ENCODE data around the gene RTN4IP1. TPM values are rescaled to one million over a fixed set of nuclear protein-coding genes. Genes with fewer than 3 reads are reported as not detected.

RTN4IP1 gene
- total RNA-seq, 4 donors from 2014 or later, result 3.3 to 7.1 (median 6.8) TPM

DNA sequence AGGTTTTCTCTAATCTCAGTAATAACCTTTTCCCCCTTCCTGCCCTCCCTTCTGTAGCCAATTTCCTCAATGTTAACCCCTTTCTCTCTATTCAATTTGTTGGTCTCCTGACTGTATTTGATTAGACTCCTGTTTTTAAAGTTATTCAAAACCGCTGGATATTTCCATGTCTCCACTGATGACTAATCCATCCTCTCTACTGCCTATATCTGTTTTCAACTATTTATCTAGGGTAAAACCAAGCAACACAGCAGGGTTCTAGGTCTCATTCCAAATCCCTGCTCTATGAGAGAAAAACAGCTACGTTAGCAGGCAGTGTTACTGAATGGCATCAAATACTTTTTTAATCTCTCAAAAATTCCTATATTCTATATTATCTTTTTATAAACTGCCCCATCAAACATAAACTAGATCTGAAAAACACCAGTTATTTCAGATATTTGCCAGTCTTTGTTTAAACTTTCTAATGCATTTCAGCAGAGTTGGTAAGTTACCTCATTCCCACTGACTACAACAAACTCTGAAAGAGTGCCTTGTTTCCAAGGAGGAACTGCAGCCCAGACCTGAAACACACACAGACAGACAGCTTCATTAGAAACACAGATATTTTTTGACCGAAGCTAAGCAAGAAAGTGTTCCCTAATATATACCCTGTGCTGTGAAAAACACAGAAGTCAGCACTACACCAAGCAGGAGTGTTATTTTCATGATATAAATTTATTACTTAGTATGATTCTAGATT, 8.2 kb downstream of the RTN4IP1 start:
- no peak for DNase-seq (ENCODE audit: low spot score in 2 of 2)
- H3K27ac ChIP-seq, result no peak overlapping the region
- WGBS, 2 donors, result 55 to 62% methylated on average over 3 of the region's 3 CpGs

DNA sequence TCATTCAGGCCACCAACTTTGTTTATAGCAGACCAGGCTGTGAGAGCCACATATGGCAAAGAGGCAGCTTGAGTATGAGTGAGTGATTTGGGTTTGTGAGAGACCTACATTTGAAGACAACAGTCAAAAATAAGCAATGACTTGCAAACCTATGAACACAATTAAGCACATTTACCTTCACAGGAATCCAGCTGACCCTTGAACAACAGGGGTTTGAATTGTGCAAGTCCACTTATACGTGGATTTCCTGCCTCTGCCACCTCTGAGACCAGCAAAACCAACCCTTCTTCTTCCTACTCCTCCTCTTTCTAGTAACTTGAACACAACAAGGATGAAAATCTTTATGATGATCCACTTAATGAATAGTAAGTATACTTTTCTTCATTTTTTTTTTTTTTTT, 10.1 kb downstream of the RTN4IP1 start:
- H3K27ac ChIP-seq, result no peak overlapping the region
- no peaks in the 10 kb centered on the region for H3K4me1 ChIP-seq
- peaks cover 0 to 37% (median 0%) of the 10 kb centered on the region in 3 donors for H3K36me3 ChIP-seq
- no peak for DNase-seq (ENCODE audit: low spot score in 2 of 2)
- H3K27me3 ChIP-seq, result no peaks in the 10 kb centered on the region
- H3K9me3 ChIP-seq, result no peaks in the 10 kb centered on the region
- TF ChIP-seq EP300 (IDR thresholded peaks at IDR 0.05) (no peak), POLR2A (IDR thresholded peaks at IDR 0.05) (no peak)
- TF ChIP-seq, protein P1, sequence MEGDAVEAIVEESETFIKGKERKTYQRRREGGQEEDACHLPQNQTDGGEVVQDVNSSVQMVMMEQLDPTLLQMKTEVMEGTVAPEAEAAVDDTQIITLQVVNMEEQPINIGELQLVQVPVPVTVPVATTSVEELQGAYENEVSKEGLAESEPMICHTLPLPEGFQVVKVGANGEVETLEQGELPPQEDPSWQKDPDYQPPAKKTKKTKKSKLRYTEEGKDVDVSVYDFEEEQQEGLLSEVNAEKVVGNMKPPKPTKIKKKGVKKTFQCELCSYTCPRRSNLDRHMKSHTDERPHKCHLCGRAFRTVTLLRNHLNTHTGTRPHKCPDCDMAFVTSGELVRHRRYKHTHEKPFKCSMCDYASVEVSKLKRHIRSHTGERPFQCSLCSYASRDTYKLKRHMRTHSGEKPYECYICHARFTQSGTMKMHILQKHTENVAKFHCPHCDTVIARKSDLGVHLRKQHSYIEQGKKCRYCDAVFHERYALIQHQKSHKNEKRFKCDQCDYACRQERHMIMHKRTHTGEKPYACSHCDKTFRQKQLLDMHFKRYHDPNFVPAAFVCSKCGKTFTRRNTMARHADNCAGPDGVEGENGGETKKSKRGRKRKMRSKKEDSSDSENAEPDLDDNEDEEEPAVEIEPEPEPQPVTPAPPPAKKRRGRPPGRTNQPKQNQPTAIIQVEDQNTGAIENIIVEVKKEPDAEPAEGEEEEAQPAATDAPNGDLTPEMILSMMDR (IDR thresholded peaks at IDR 0.05), result no peak
- no peak overlapping the region for H3K4me3 ChIP-seq
- 70 to 87% methylated on average over 1 of the region's 1 CpG for WGBS, 2 donors

More for the DNA sequence above, 8.2 kb downstream of the RTN4IP1 start:
- Histone ChIP-seq H3K4me3 (no peak overlapping the region), H3K4me1 (no peaks in the 10 kb centered on the region), H3K36me3 (peaks cover 0 to 28% (median 0%) of the 10 kb centered on the region in 3 donors), H3K27me3 (no peaks in the 10 kb centered on the region), H3K9me3 (no peaks in the 10 kb centered on the region)
- TF ChIP-seq POLR2A (IDR thresholded peaks at IDR 0.05) (no peak), EP300 (IDR thresholded peaks at IDR 0.05) (no peak)
- TF ChIP-seq, protein P1 (IDR thresholded peaks at IDR 0.05), result no peak

DNA sequence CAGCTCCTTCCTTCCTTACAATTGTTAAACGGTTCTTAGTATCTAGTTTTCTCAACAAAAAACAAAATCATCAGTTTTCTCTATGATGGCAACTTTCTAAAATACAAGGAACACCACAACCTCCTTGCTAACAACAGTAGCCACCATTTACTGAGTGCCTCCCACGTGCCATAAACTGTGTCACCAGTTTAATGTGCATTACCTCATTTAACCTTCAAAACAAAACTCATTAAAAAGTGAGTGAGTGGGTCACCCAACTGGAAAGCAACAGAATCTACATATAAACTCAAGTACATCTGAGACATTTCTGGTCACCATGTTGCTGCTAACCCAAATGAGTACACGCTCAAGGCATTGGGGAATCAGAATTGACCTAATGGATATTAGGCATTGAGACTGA, 11.0 kb downstream of the RTN4IP1 start:
- H3K4me1 ChIP-seq, result no peaks in the 10 kb centered on the region
- WGBS, 2 donors, result 77 to 79% methylated on average over 3 of the region's 3 CpGs
- no peak for DNase-seq (ENCODE audit: low spot score in 2 of 2)
- no peak overlapping the region for H3K27ac ChIP-seq
- TF ChIP-seq EP300 (IDR thresholded peaks at IDR 0.05), result no peak
- TF ChIP-seq POLR2A (IDR thresholded peaks at IDR 0.05), result no peak
- TF ChIP-seq, protein P1 (IDR thresholded peaks at IDR 0.05), result no peak
- H3K27me3 ChIP-seq, result no peaks in the 10 kb centered on the region
- peaks cover 0 to 46% (median 0%) of the 10 kb centered on the region in 3 donors for H3K36me3 ChIP-seq
- no peaks in the 10 kb centered on the region for H3K9me3 ChIP-seq
- H3K4me3 ChIP-seq, result no peak overlapping the region

DNA sequence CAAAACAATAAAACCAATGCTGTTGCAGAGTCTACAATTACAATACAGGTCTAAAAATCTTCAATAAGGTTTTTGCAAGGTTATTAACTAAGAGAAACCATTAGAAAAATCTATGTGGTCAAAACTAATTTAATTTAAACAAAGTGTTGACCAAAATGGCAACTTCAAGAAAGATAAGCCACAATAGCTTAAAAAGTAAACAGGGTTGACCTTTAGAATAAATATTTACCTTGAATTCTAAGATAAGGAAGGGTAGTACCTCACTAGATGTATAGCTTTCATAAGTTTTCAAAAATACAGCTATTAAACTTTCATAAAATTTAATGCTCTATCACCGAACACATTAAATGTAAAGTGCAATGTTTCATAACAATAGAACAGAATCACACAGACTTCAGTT, 11.4 kb downstream of the RTN4IP1 start:
- Histone ChIP-seq H3K36me3 (peaks cover 0 to 50% (median 0%) of the 10 kb centered on the region in 3 donors), H3K4me1 (no peaks in the 10 kb centered on the region), H3K9me3 (no peaks in the 10 kb centered on the region), H3K4me3 (no peak overlapping the region), H3K27me3 (no peaks in the 10 kb centered on the region), H3K27ac (no peak overlapping the region)
- no peak for DNase-seq (ENCODE audit: low spot score in 2 of 2)
- TF ChIP-seq EP300 (IDR thresholded peaks at IDR 0.05) (no peak), POLR2A (IDR thresholded peaks at IDR 0.05) (no peak)
- TF ChIP-seq, protein P1 (IDR thresholded peaks at IDR 0.05), result no peak
- WGBS, 2 donors, result 94% methylated on average over 1 of the region's 1 CpG

DNA sequence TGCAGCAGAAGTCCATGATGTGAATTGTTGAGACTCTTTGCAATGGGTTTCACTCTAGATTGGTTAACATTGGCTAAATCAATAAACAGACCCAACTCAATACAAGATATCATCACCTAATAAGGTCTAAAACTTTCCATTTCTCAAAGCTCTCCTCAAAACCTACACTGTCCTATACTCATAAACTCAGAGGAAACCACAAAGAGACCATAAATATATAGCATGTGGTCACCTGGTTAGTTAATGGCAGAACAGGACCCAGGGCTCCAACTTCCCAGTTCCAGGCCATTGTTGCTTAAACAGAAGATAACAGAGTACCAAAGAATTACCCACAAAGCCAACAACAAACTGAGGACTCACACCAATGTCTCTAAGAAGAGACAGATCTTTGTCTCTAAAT, 12.0 kb downstream of the RTN4IP1 start:
- Histone ChIP-seq H3K4me1 (no peaks in the 10 kb centered on the region), H3K27me3 (no peaks in the 10 kb centered on the region), H3K4me3 (no peak overlapping the region), H3K27ac (no peak overlapping the region), H3K9me3 (no peaks in the 10 kb centered on the region), H3K36me3 (peaks cover 0 to 47% (median 0%) of the 10 kb centered on the region in 3 donors)
- TF ChIP-seq EP300 (IDR thresholded peaks at IDR 0.05) (no peak), POLR2A (IDR thresholded peaks at IDR 0.05) (no peak)
- TF ChIP-seq, protein P1 (IDR thresholded peaks at IDR 0.05), result no peak
- no peak for DNase-seq (ENCODE audit: low spot score in 2 of 2)
